Upper lobe of left lung (tissue), 6 donors: ENCODE data around the gene HAGHL. TPM values are rescaled to one million over a fixed set of nuclear protein-coding genes. Genes with fewer than 3 reads are reported as not detected.
A peak's percentile ranks its signal among the peaks of the same experiment; 100 is the strongest.
"Not testable (repeated sequence)": the region's sequence is repeated elsewhere in the genome, so short reads cannot be mapped to it uniquely, and the experiment has no call there.

Source experiments
- ATAC-seq, 2 donors: fragments of 200-7000 bp; cut with Tn5 transposase; one replicate each; pipeline ENCODE4 v1.9.1; 2022; ENCODE audit warnings: mild to moderate bottlenecking in 2 of 2, moderate library complexity in 2 of 2; ENCODE audit not compliant: low FRiP score in 2 of 2
- DNase-seq, 2 donors: peaks; one replicate each; pipeline ENCODE4 v3.0.0-alpha.2; 2019 to 2020
- H3K27ac ChIP-seq, 4 donors: fragments of 200-600 bp; sonication (generic); one replicate each; pipeline ENCODE4 v1.5.1; 2016 to 2019
- H3K27me3 ChIP-seq, 4 donors: fragments of 200-600 bp; sonication (generic); one replicate each; pipeline ENCODE4 v1.5.1; 2017 to 2019
- H3K36me3 ChIP-seq, 4 donors: fragments of 200-600 bp; sonication (generic); one replicate each; pipeline ENCODE4 v1.5.1; 2016 to 2019
- H3K4me1 ChIP-seq, 4 donors: fragments of 200-600 bp; sonication (generic); one replicate each; pipeline ENCODE4 v1.5.1; 2018 to 2019
- H3K4me3 ChIP-seq, 4 donors: fragments of 200-600 bp; sonication (generic); one replicate each; pipeline ENCODE4 v1.5.1; 2017 to 2019; ENCODE audit warnings: mild to moderate bottlenecking in 2 of 4, moderate library complexity in 1 of 4
- H3K9me3 ChIP-seq, 4 donors: fragments of 200-600 bp; sonication (generic); one replicate each; pipeline ENCODE4 v1.5.1; 2018 to 2019
- CTCF ChIP-seq, 6 experiments: fragments of 450-650 bp in 4 of 6; fragments of 200-600 bp in 2 of 6; sonication (generic) in 2 of 6; IDR thresholded peaks; one replicate each; pipeline ENCODE4 v1.5.1; 2016 to 2019; ENCODE audit warnings: antibody characterized with exemption in 6 of 6
- EP300 ChIP-seq, 4 donors: sonication (generic); formaldehyde crosslinking; IDR thresholded peaks; one replicate each; pipeline ENCODE4 v1.5.1; 2017; ENCODE audit warnings: antibody characterized with exemption in 4 of 4, control low read depth in 2 of 4
- POLR2A ChIP-seq, 4 donors: fragments of 450-650 bp; IDR thresholded peaks; one replicate each; pipeline ENCODE4 v1.5.1; 2016 to 2017; ENCODE audit warnings: antibody characterized with exemption in 4 of 4, mild to moderate bottlenecking in 2 of 4
- POLR2AphosphoS5 ChIP-seq, 2 donors: sonication (generic); formaldehyde crosslinking; IDR thresholded peaks; one replicate each; pipeline ENCODE4 v1.5.1; 2017; ENCODE audit warnings: antibody characterized with exemption in 2 of 2
- WGBS, 2 donors: methylation state at CpG; one replicate each; pipeline ENCODE4 v1.1.5; 2017 to 2018; 5-methylcytosine and 5-hydroxymethylcytosine counted together
- total RNA-seq, 6 donors: library from RNA; depleted of rRNA in 4 of 6; stranded (reverse); fragments of >200 nt in 4 of 6; gene quantifications; one replicate each; pipeline versions ENCODE4 v1.1.0 to v1.2.1, GENCODE V29; 2016 to 2021
- donor health status: DM: no; HTN: no; CAD: no; lungs with moderate emphysema.
- donor health status: DM: no; HTN: yes; CAD: no; lungs with severe emphysema.

HAGHL gene
- total RNA-seq, 6 donors from 2014 or later = 4.0 to 43.0 (median 13.5) TPM

GRCh38 chr16:711548-712320, 15.2 kb upstream of the HAGHL start:
- no peaks in the 10 kb centered on the region for H3K36me3 ChIP-seq
- no peak overlapping the region for H3K4me3 ChIP-seq
- H3K9me3 ChIP-seq = no peaks in the 10 kb centered on the region
- no peak overlapping the region for H3K27ac ChIP-seq
- DNase-seq = peak; percentile 75 to 97
- peak; percentile 79 to 82 for ATAC-seq
- WGBS, 2 donors = 10 to 16% methylated on average over 16 to 22 of the region's 25 CpGs
- peaks cover 2 to 46% (median 16%) of the 10 kb centered on the region in 4 donors for H3K27me3 ChIP-seq
- peaks cover 18 to 30% (median 26%) of the 10 kb centered on the region in 4 donors for H3K4me1 ChIP-seq
- no peak for TF ChIP-seq POLR2A (IDR thresholded peaks at IDR 0.05)
- no peak for TF ChIP-seq EP300 (IDR thresholded peaks at IDR 0.05)
- peak; percentile 93 to 98 (median 96) for TF ChIP-seq CTCF (IDR thresholded peaks at IDR 0.05)
- TF ChIP-seq POLR2AphosphoS5 (IDR thresholded peaks at IDR 0.05) = no peak

DNA sequence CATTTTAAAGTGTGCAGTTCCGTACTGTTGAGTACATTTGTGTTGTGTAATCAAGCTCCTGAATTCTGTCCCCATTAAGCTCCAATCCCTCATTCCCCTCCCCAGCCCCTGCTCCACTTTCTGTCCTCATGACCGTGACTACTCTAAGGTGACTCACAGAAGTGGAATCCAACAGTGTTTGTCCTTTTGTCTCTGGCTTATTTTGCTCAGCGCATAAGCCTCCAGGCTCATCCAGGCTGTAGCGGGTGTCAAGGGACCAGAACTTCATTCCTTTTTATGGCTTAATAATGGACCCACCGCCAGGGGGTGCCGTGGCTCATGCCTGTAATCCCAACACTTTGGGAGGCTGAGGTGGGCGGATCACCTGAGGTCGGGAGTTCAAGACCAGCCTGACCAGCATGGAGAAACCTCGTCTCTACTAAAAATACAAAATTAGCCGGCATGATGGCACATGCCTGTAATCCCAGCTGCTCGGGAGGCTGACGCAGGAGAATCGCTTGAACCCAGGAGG, 14.1 kb upstream of the HAGHL start:
- not testable (repeated sequence) for H3K9me3 ChIP-seq, H3K4me3 ChIP-seq, DNase-seq, H3K27ac ChIP-seq, H3K36me3 ChIP-seq
- WGBS, 2 donors = 52 to 57% methylated on average over 12 to 13 of the region's 13 CpGs
- peak in 1 of 2 donors; percentile 1 for ATAC-seq
- Histone ChIP-seq H3K4me1 (peaks cover 18 to 34% (median 26%) of the 10 kb centered on the region in 4 donors), H3K27me3 (peaks cover 2 to 40% (median 11%) of the 10 kb centered on the region in 4 donors)
- TF ChIP-seq CTCF (IDR thresholded peaks at IDR 0.05) = peak; percentile 15 to 37 (median 32)

GRCh38 chr16:714079-714478, 12.8 kb upstream of the HAGHL start:
- WGBS, 2 donors = 59 to 70% methylated on average over 5 to 10 of the region's 11 CpGs
- H3K4me3 ChIP-seq = no peak overlapping the region
- no peak overlapping the region for H3K27ac ChIP-seq
- TF ChIP-seq CTCF (IDR thresholded peaks at IDR 0.05) (no peak), POLR2A (IDR thresholded peaks at IDR 0.05) (no peak), EP300 (IDR thresholded peaks at IDR 0.05) (no peak), POLR2AphosphoS5 (IDR thresholded peaks at IDR 0.05) (no peak)
- no peaks in the 10 kb centered on the region for H3K9me3 ChIP-seq
- DNase-seq (no peak), ATAC-seq (no peak)
- peaks cover 0 to 31% (median 10%) of the 10 kb centered on the region in 4 donors for H3K27me3 ChIP-seq
- peaks cover 21 to 34% (median 28%) of the 10 kb centered on the region in 4 donors for H3K4me1 ChIP-seq
- H3K36me3 ChIP-seq = no peaks in the 10 kb centered on the region

DNA sequence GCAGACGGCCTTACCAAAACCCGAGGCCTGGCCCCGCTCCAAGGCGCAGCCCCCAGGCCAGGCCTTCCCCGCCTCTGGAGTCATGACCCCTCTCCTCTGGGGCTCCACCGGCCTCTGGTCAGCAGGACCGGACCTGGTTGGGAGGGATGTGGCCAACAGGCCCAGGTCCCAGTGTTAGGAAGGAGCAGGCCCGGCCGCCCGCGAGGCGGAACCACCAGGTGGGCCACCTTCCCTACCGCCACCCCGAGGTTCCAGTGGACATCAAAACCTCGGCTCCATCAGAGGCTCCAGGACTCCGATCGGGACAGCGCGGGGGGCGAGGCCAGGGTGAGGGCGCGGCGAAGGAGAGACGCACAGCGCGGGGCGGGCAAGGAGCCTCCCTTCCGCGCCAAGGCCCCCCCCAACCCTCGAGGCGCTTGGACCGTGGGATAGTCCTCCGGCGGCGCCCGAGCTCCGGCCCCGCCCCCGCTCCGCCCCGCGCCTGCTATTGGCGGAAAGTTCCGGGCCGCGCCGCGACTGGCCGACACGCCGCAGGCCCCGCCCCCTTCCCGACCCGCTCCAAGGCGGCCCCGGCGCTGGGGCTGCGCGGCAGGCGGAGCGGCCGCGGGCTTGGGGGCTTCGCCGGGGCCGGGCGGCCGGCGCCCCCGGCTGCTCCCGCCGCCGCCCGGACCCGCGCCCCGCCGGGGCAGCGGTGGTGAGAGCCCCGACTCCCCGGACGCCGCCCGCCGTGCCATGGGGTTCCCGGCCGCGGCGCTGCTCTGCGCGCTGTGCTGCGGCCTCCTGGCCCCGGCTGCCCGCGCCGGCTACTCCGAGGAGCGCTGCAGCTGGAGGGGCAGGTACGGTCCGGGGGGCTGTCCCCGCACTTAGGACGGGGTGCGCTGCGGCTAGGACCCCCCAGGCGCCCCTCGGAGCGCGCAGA, 12.1 kb upstream of the HAGHL start, which contains the start of gene METRN:
Gene METRN, plus strand, starts transcription at position 561 of the 919 bp plus-strand sequence. Its CDS starts 172 bp downstream, at position 733.
- H3K27ac ChIP-seq = peak within 1 kb of the TSS in 1 of 4 donors; percentile 51

More for the DNA sequence above, 12.1 kb upstream of the HAGHL start, which contains the start of gene METRN:
- WGBS, 2 donors = 17% methylated on average over 22 of the region's 108 CpGs; no CpG with 5 or more reads in 1 of the 2 donors
- ATAC-seq = peak; percentile 86 to 94
- no peaks in the 10 kb centered on the region for H3K36me3 ChIP-seq
- H3K9me3 ChIP-seq = no peaks in the 10 kb centered on the region
- H3K4me3 ChIP-seq = peak within 1 kb of the TSS; percentile 82 to 93 (median 86)
- DNase-seq = peak; percentile 92 to 99
- peaks cover 26 to 37% (median 31%) of the 10 kb centered on the region in 4 donors for H3K4me1 ChIP-seq
- TF ChIP-seq CTCF (IDR thresholded peaks at IDR 0.05) (peak in 1 of 6 experiments; percentile 8), EP300 (IDR thresholded peaks at IDR 0.05) (no peak), POLR2A (IDR thresholded peaks at IDR 0.05) (peak in 1 of 4 donors; percentile 10), POLR2AphosphoS5 (IDR thresholded peaks at IDR 0.05) (no peak)
- H3K27me3 ChIP-seq = peaks cover 0 to 23% (median 8%) of the 10 kb centered on the region in 4 donors
